Measurements from ENCODE around the gene MAP3K8. TPM values are rescaled to one million over a fixed set of nuclear protein-coding genes. Genes with fewer than 3 reads are reported as not detected.

The MAP3K8 gene
- total RNA-seq, 1 donor from 2014 or later = 5.1 TPM

DNA sequence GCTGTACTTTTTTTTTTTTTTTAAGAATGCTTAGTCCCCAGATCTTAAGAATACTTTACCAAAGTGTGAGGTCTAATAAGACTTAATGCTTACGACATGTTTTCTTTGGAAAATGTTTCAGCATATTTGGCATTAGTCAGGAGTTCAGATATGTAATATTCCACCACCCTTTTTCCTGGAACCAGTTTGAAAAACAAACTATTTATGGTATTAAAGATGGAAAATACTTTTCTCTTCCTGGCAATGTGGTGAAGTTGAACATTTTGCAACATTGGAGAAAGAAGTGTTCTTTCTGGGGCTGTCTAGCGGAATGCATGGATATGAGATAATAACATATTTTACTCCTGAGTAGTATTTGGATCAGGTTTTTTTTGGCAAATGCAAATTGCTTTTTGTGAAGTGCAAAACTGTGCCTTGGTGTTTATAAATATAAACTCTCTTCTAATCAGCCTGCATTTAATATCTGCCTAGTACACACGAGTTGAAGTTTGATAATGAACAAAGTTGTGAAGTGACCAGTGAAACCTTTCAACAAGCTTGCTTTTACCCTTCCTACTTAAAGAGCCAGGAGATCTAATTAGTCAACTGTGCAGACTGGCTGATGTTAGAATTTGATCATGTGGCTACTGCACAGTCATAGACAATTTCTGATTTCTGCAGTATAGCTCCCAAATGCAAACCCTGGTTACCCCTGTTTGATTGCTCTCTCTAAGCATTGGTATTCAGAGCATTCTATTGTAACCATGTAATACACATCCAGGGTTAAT, 20.9 kb downstream of the MAP3K8 start:
- H3K9ac ChIP-seq (ENCODE audit: low read length) = peak overlapping the region; percentile 54
- H3K4me3 ChIP-seq (ENCODE audit: insufficient read depth, low read depth, low read length) = no peak overlapping the region
- Mint-ChIP-seq H3K27me3 (ENCODE audit: low read depth, unreplicated experiment) (no peaks in the 10 kb centered on the region), H3K4me3 (ENCODE audit: unreplicated experiment) (no peak overlapping the region), H3K36me3 (ENCODE audit: low read depth, unreplicated experiment) (peaks cover 5% of the 10 kb centered on the region), H3K27ac (ENCODE audit: unreplicated experiment) (no peak overlapping the region), H3K9me3 (ENCODE audit: unreplicated experiment) (no peaks in the 10 kb centered on the region), H3K4me1 (ENCODE audit: low read depth, unreplicated experiment) (peaks cover 9% of the 10 kb centered on the region)
- no peaks in the 10 kb centered on the region for H3K27me3 ChIP-seq (ENCODE audit: insufficient read depth, low read length)
- peaks cover 19% of the 10 kb centered on the region for H3K4me1 ChIP-seq (ENCODE audit: insufficient read depth, low read length)
- FAIRE-seq = peak; percentile 92
- H3K79me2 ChIP-seq (ENCODE audit: insufficient read depth, low read length) = no peaks in the 10 kb centered on the region
- no peaks in the 10 kb centered on the region for H3K36me3 ChIP-seq (ENCODE audit: insufficient read depth, low read length)
- peak overlapping the region; percentile 65 for H3K27ac ChIP-seq (ENCODE audit: low read depth, low read length)
- peak; percentile 96 for DNase-seq (ENCODE audit: low read depth)
- peak overlapping the region; percentile 70 for H3K4me2 ChIP-seq (ENCODE audit: low read length)
- TF ChIP-seq, protein P1, sequence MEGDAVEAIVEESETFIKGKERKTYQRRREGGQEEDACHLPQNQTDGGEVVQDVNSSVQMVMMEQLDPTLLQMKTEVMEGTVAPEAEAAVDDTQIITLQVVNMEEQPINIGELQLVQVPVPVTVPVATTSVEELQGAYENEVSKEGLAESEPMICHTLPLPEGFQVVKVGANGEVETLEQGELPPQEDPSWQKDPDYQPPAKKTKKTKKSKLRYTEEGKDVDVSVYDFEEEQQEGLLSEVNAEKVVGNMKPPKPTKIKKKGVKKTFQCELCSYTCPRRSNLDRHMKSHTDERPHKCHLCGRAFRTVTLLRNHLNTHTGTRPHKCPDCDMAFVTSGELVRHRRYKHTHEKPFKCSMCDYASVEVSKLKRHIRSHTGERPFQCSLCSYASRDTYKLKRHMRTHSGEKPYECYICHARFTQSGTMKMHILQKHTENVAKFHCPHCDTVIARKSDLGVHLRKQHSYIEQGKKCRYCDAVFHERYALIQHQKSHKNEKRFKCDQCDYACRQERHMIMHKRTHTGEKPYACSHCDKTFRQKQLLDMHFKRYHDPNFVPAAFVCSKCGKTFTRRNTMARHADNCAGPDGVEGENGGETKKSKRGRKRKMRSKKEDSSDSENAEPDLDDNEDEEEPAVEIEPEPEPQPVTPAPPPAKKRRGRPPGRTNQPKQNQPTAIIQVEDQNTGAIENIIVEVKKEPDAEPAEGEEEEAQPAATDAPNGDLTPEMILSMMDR (IDR thresholded peaks at IDR 0.05; ENCODE audit: insufficient read depth, low read depth, low read length) = no peak
- TF ChIP-seq EZH2 (IDR thresholded peaks at IDR 0.05; ENCODE audit: insufficient read depth, low read length) = no peak
- H2AFZ ChIP-seq (ENCODE audit: low read depth, low read length) = no peak overlapping the region
- H4K20me1 ChIP-seq (ENCODE audit: insufficient read depth, low read length) = no peaks in the 10 kb centered on the region
- H3K9me3 ChIP-seq (ENCODE audit: insufficient read depth, low read depth, low read length) = no peaks in the 10 kb centered on the region

DNA sequence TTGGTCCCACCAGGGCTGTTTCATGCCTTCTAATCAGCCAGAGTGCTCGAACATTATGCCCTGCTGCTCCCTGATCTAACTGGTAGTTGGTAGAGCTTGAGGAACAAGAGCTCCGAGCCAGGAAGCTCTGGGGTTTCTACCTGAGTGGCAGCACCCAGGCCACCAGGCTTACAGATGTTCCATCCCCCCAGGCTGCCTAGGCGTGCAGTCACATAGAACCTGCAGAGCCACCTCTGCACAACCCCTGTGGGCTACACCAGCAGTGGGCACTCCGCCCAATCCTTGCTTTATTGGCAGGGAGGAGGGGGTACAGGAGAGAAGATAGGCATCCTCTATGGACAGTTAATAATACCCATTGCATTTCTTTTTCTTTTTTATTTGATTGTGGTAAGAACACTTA, 21.8 kb downstream of the MAP3K8 start:
- FAIRE-seq (no peak), DNase-seq (ENCODE audit: low read depth) (no peak)
- Mint-ChIP-seq H3K27ac (ENCODE audit: unreplicated experiment) (no peak overlapping the region), H3K27me3 (ENCODE audit: low read depth, unreplicated experiment) (no peaks in the 10 kb centered on the region), H3K36me3 (ENCODE audit: low read depth, unreplicated experiment) (peaks cover 6% of the 10 kb centered on the region), H3K4me1 (ENCODE audit: low read depth, unreplicated experiment) (peaks cover 9% of the 10 kb centered on the region), H3K4me3 (ENCODE audit: unreplicated experiment) (no peak overlapping the region), H3K9me3 (ENCODE audit: unreplicated experiment) (peaks cover 1% of the 10 kb centered on the region)
- peaks cover 6% of the 10 kb centered on the region for H3K36me3 ChIP-seq (ENCODE audit: insufficient read depth, low read length)
- TF ChIP-seq EZH2 (IDR thresholded peaks at IDR 0.05; ENCODE audit: insufficient read depth, low read length) = no peak
- TF ChIP-seq, protein P1 (IDR thresholded peaks at IDR 0.05; ENCODE audit: insufficient read depth, low read depth, low read length) = no peak
- H3K4me1 ChIP-seq (ENCODE audit: insufficient read depth, low read length) = peaks cover 19% of the 10 kb centered on the region
- peak overlapping the region; percentile 70 for H3K4me2 ChIP-seq (ENCODE audit: low read length)
- no peaks in the 10 kb centered on the region for H3K27me3 ChIP-seq (ENCODE audit: insufficient read depth, low read length)
- no peak overlapping the region for H3K4me3 ChIP-seq (ENCODE audit: insufficient read depth, low read depth, low read length)
- no peak overlapping the region for H2AFZ ChIP-seq (ENCODE audit: low read depth, low read length)
- H3K79me2 ChIP-seq (ENCODE audit: insufficient read depth, low read length) = no peaks in the 10 kb centered on the region
- no peaks in the 10 kb centered on the region for H3K9me3 ChIP-seq (ENCODE audit: insufficient read depth, low read depth, low read length)
- H3K27ac ChIP-seq (ENCODE audit: low read depth, low read length) = no peak overlapping the region
- no peaks in the 10 kb centered on the region for H4K20me1 ChIP-seq (ENCODE audit: insufficient read depth, low read length)
- H3K9ac ChIP-seq (ENCODE audit: low read length) = no peak overlapping the region

DNA sequence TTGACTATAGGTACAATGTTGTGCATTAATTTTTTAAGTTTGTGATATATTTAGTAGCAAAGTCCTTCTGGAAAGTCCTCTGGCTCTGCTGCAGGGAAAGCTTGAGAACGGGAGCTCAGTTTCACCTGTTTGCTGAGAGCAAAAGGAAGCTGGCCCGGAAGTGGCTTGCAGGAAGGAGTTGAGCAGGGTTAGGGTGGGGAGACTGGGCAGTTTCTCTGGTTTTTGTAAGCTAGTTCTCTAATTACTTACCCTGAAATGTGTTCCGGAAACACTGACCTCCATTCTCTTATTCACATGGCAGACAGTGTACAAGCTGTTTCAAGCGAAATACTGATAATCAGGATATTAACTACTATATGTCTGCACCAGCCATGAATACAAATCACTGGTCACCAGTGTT, 22.3 kb downstream of the MAP3K8 start:
- Mint-ChIP-seq H3K27me3 (ENCODE audit: low read depth, unreplicated experiment) (no peaks in the 10 kb centered on the region), H3K4me1 (ENCODE audit: low read depth, unreplicated experiment) (peaks cover 9% of the 10 kb centered on the region), H3K36me3 (ENCODE audit: low read depth, unreplicated experiment) (peaks cover 8% of the 10 kb centered on the region), H3K9me3 (ENCODE audit: unreplicated experiment) (peaks cover 1% of the 10 kb centered on the region), H3K4me3 (ENCODE audit: unreplicated experiment) (no peak overlapping the region), H3K27ac (ENCODE audit: unreplicated experiment) (no peak overlapping the region)
- TF ChIP-seq EZH2 (IDR thresholded peaks at IDR 0.05; ENCODE audit: insufficient read depth, low read length) = no peak
- TF ChIP-seq, protein P1 (IDR thresholded peaks at IDR 0.05; ENCODE audit: insufficient read depth, low read depth, low read length) = no peak
- FAIRE-seq = no peak
- H3K79me2 ChIP-seq (ENCODE audit: insufficient read depth, low read length) = no peaks in the 10 kb centered on the region
- H3K9ac ChIP-seq (ENCODE audit: low read length) = no peak overlapping the region
- H2AFZ ChIP-seq (ENCODE audit: low read depth, low read length) = no peak overlapping the region
- DNase-seq (ENCODE audit: low read depth) = no peak
- H3K4me1 ChIP-seq (ENCODE audit: insufficient read depth, low read length) = peaks cover 19% of the 10 kb centered on the region
- no peaks in the 10 kb centered on the region for H3K27me3 ChIP-seq (ENCODE audit: insufficient read depth, low read length)
- H3K4me3 ChIP-seq (ENCODE audit: insufficient read depth, low read depth, low read length) = no peak overlapping the region
- H3K27ac ChIP-seq (ENCODE audit: low read depth, low read length) = no peak overlapping the region
- no peaks in the 10 kb centered on the region for H3K9me3 ChIP-seq (ENCODE audit: insufficient read depth, low read depth, low read length)
- H3K36me3 ChIP-seq (ENCODE audit: insufficient read depth, low read length) = peaks cover 6% of the 10 kb centered on the region
- no peaks in the 10 kb centered on the region for H4K20me1 ChIP-seq (ENCODE audit: insufficient read depth, low read length)
- no peak overlapping the region for H3K4me2 ChIP-seq (ENCODE audit: low read length)
